ENCODE results near the gene KCNN1. TPM values are rescaled to one million over a fixed set of nuclear protein-coding genes. Genes with fewer than 3 reads are reported as not detected.
A peak's percentile ranks its signal among the peaks of the same experiment; 100 is the strongest.

Gene KCNN1
- total RNA-seq, 1 experiment from 2014 or later: 9.2 TPM

GRCh38 chr19:17969096-17969792, 2.3 kb downstream of the KCNN1 start:
- Histone ChIP-seq H3K23me2 (ENCODE audit: insufficient read length, low read depth, low read length, poor library complexity, severe bottlenecking) (peaks cover 10% of the 10 kb centered on the region), H2BK12ac (ENCODE audit: insufficient read length, low read depth, low read length) (no peak overlapping the region), H2BK20ac (ENCODE audit: low read depth, low read length, poor library complexity, severe bottlenecking) (no peak overlapping the region), H3K56ac (ENCODE audit: insufficient read length, low read depth, low read length) (no peak overlapping the region), H2AK5ac (ENCODE audit: insufficient read length, low read length) (no peak overlapping the region), H3K4me2 (ENCODE audit: insufficient read depth, insufficient read length, low read length) (no peak overlapping the region), H2BK5ac (ENCODE audit: insufficient read length, low read length) (no peak overlapping the region), H3K14ac (ENCODE audit: insufficient read depth, low read length) (no peak overlapping the region; the same call in 1 of the 2 replicates), H4K91ac (ENCODE audit: insufficient read length, low read depth, low read length) (no peak overlapping the region), H2BK15ac (ENCODE audit: low read depth, low read length) (peak overlapping the region; percentile 93; the same call in 1 of the 2 replicates), H4K20me1 (ENCODE audit: control insufficient read depth, insufficient read depth, insufficient read length) (no peaks in the 10 kb centered on the region), H4K8ac (replicated peaks; ENCODE audit: insufficient read length, low read depth, low read length) (no peak overlapping the region), H3K18ac (ENCODE audit: insufficient read length, low read depth, low read length) (no peak overlapping the region), H4K5ac (ENCODE audit: insufficient read length, low read depth, low read length) (no peak overlapping the region), H3T11ph (ENCODE audit: low read length) (no peak overlapping the region), H3K79me1 (ENCODE audit: insufficient read depth, low read depth, low read length, poor library complexity, severe bottlenecking) (no peaks in the 10 kb centered on the region), H3K79me2 (ENCODE audit: insufficient read depth, low read length) (no peaks in the 10 kb centered on the region), H3K9ac (ENCODE audit: extremely low read depth, insufficient read length, low read length) (no peak overlapping the region), H3K4ac (ENCODE audit: low read depth, low read length) (no peak overlapping the region), H3K9me3 (ENCODE audit: control insufficient read depth, low read depth, low read length) (no peaks in the 10 kb centered on the region), H3K4me1 (ENCODE audit: insufficient read depth, low read length) (no peaks in the 10 kb centered on the region), H3K23ac (ENCODE audit: insufficient read length, low read depth, low read length) (no peak overlapping the region), H2AFZ (ENCODE audit: low read length) (no peak overlapping the region), H3K27ac (ENCODE audit: insufficient read length, low read depth, low read length) (no peak overlapping the region), H3K27me3 (ENCODE audit: insufficient read depth, low read length) (no peaks in the 10 kb centered on the region; the same call in 1 of the 2 replicates), H2BK120ac (ENCODE audit: low read depth, low read length, poor library complexity, severe bottlenecking) (no peak overlapping the region)
- Mint-ChIP-seq H3K27me3 (ENCODE audit: low read depth) (peaks cover 35% of the 10 kb centered on the region), H3K4me1 (peaks cover 18 to 25% of the 10 kb centered on the region in 2 experiments), H3K36me3 (ENCODE audit: insufficient read depth in 1 of 3, low read depth in 3 of 3) (no peaks in the 10 kb centered on the region), H3K27ac (no peak overlapping the region), H3K9me3 (no peaks in the 10 kb centered on the region), H3K4me3 (no peak overlapping the region)
- TF ChIP-seq CTCF (conservative IDR thresholded peaks at IDR 0.05): no peak
- WGBS (ENCODE audit: extremely low coverage, insufficient read length, low lambda C conversion rate): no CpG with 5 or more reads among the region's 19 CpGs
- no peak for DNase-seq

Measured in H9 (cell line).